Fibroblast of lung (primary cell): ENCODE results near the gene CAMTA1. TPM values are rescaled to one million over a fixed set of nuclear protein-coding genes. Genes with fewer than 3 reads are reported as not detected.

ENCODE experiments used
- DNase-seq, 2 donors: peaks; one replicate each; pipeline versions ENCODE4 v3.0.0 to v3.0.0-alpha.2; 2010; ENCODE audit warnings: low read depth in 2 of 2
- H2AFZ ChIP-seq: 2 replicates; pipeline ENCODE4 v1.5.1; 2012; ENCODE audit warnings: low read length, control low read depth, inconsistent platforms
- H3K27ac ChIP-seq: 2 replicates; pipeline ENCODE4 v1.5.1; 2011; ENCODE audit warnings: low read length, control low read depth; ENCODE audit not compliant: insufficient read depth
- H3K27me3 ChIP-seq: 2 replicates; pipeline ENCODE4 v1.5.1; 2011; ENCODE audit warnings: mild to moderate bottlenecking, low read length; ENCODE audit not compliant: control insufficient read depth, insufficient read depth
- H3K36me3 ChIP-seq: 2 replicates; pipeline ENCODE4 v1.5.1; 2011; ENCODE audit warnings: low read length; ENCODE audit not compliant: control insufficient read depth, insufficient read depth
- H3K4me1 ChIP-seq: 2 replicates; pipeline ENCODE4 v1.5.1; 2011; ENCODE audit warnings: low read length; ENCODE audit not compliant: control insufficient read depth, insufficient read depth; ENCODE audit errors: extremely low read depth
- H3K4me2 ChIP-seq: 2 replicates; pipeline ENCODE4 v1.5.1; 2011; ENCODE audit warnings: low read length, control low read depth; ENCODE audit not compliant: insufficient read depth; ENCODE audit errors: extremely low read depth
- H3K4me3 ChIP-seq, 4 experiments: fragments of 200-600 bp in 1 of 4; sonication (generic) in 1 of 4; replicated peaks in 1 of 4; 2 replicates each; pipeline ENCODE4 v1.5.1; 2011 to 2016; ENCODE audit warnings: low read length in 4 of 4, low read depth in 3 of 4, mild to moderate bottlenecking in 3 of 4, control low read depth in 2 of 4, inconsistent platforms in 1 of 4, mixed read lengths in 1 of 4; ENCODE audit not compliant: insufficient read depth in 1 of 4; ENCODE audit errors: control extremely low read depth in 1 of 4
- H3K79me2 ChIP-seq: 2 replicates; pipeline ENCODE4 v1.5.1; 2012; ENCODE audit warnings: mild to moderate bottlenecking, low read length, inconsistent platforms; ENCODE audit not compliant: control insufficient read depth, insufficient read depth
- H3K9ac ChIP-seq: 2 replicates; pipeline ENCODE4 v1.5.1; 2011; ENCODE audit warnings: mild to moderate bottlenecking, low read length, control low read depth; ENCODE audit not compliant: insufficient read depth
- H3K9me3 ChIP-seq: 2 replicates; pipeline ENCODE4 v1.5.1; 2012; ENCODE audit warnings: low read depth, low read length; ENCODE audit not compliant: control insufficient read depth, insufficient read depth
- H4K20me1 ChIP-seq: 2 replicates; pipeline ENCODE4 v1.5.1; 2011; ENCODE audit warnings: low read length; ENCODE audit not compliant: control insufficient read depth, insufficient read depth; ENCODE audit errors: extremely low read depth
- CTCF ChIP-seq, 2 donors: IDR thresholded peaks in 1 of 2; conservative IDR thresholded peaks in 1 of 2; 1 replicate in 1 of 2; 2 replicates in 1 of 2; pipeline ENCODE4 v1.5.1; 2011 to 2012; ENCODE audit warnings: low read length in 2 of 2, control low read depth in 1 of 2, inconsistent platforms in 1 of 2, low read depth in 1 of 2, mild to moderate bottlenecking in 1 of 2
- EZH2 ChIP-seq: IDR thresholded peaks from 2 replicates; pipeline ENCODE4 v1.5.1; 2012; ENCODE audit warnings: low read length, control low read depth, mild to moderate bottlenecking; ENCODE audit errors: missing control alignments
- polyA plus RNA-seq, 2 donors: library from polyadenylated mRNA; depleted of rRNA in 1 of 2; stranded (reverse) in 1 of 2; unstranded in 1 of 2; fragments of >200 nt; gene quantifications; 2 replicates each; pipeline ENCODE4 v1.2.1, GENCODE V29; 2011 to 2012; ENCODE audit warnings: missing spikeins in 1 of 2
- total RNA-seq: library from RNA; depleted of rRNA; stranded (reverse); fragments of >200 nt; gene quantifications from 2 replicates; pipeline ENCODE4 v1.2.1, GENCODE V29; 2014

The CAMTA1 gene
- total and polyA plus RNA-seq, 2 donors (not counting 1 experiment from before 2014, with no cell fraction given): 47.6 to 86.0 TPM

GRCh38 chr1:7255303-7256058 is 470.2 kb downstream of the CAMTA1 start:
- Histone ChIP-seq H3K4me3 (no peak overlapping the region), H3K36me3 (no peaks in the 10 kb centered on the region), H4K20me1 (no peaks in the 10 kb centered on the region), H3K4me2 (no peak overlapping the region), H3K9ac (no peak overlapping the region), H3K79me2 (no peaks in the 10 kb centered on the region), H3K27me3 (no peaks in the 10 kb centered on the region), H3K9me3 (no peaks in the 10 kb centered on the region), H3K4me1 (peaks cover 5% of the 10 kb centered on the region), H2AFZ (peak overlapping the region; percentile 1), H3K27ac (no peak overlapping the region)
- peak; percentile 38 to 66 for DNase-seq
- no peak for TF ChIP-seq CTCF (conservative IDR thresholded peaks at IDR 0.05 in 1 of 2, IDR thresholded peaks at IDR 0.05 in 1 of 2; ENCODE audit: low read depth in 1 of 2, low read length in 2 of 2)
- TF ChIP-seq EZH2: no peak

- H4K20me1 ChIP-seq: no peaks in the 10 kb centered on the region
Measured at GRCh38 chr1:7256526-7256925, 471.3 kb downstream of the CAMTA1 start.

GRCh38 chr1:7257225-7257624 is 472.0 kb downstream of the CAMTA1 start:
- Histone ChIP-seq H3K27me3 (no peaks in the 10 kb centered on the region), H3K27ac (no peak overlapping the region), H3K4me2 (no peak overlapping the region), H3K4me1 (peaks cover 5% of the 10 kb centered on the region), H3K79me2 (no peaks in the 10 kb centered on the region), H4K20me1 (no peaks in the 10 kb centered on the region), H3K36me3 (no peaks in the 10 kb centered on the region), H3K9ac (no peak overlapping the region), H2AFZ (no peak overlapping the region), H3K4me3 (no peak overlapping the region), H3K9me3 (no peaks in the 10 kb centered on the region)
- DNase-seq: no peak
- TF ChIP-seq CTCF (conservative IDR thresholded peaks at IDR 0.05 in 1 of 2, IDR thresholded peaks at IDR 0.05 in 1 of 2; ENCODE audit: low read depth in 1 of 2, low read length in 2 of 2) (no peak), EZH2 (no peak)

More at GRCh38 chr1:7256526-7256925, 471.3 kb downstream of the CAMTA1 start:
- Histone ChIP-seq H3K9me3 (no peaks in the 10 kb centered on the region), H3K36me3 (no peaks in the 10 kb centered on the region), H3K27me3 (no peaks in the 10 kb centered on the region), H3K4me1 (peaks cover 5% of the 10 kb centered on the region), H3K27ac (no peak overlapping the region), H3K4me3 (no peak overlapping the region), H3K9ac (no peak overlapping the region), H2AFZ (no peak overlapping the region), H3K4me2 (no peak overlapping the region), H3K79me2 (no peaks in the 10 kb centered on the region)
- DNase-seq: no peak
- TF ChIP-seq CTCF (conservative IDR thresholded peaks at IDR 0.05 in 1 of 2, IDR thresholded peaks at IDR 0.05 in 1 of 2; ENCODE audit: low read depth in 1 of 2, low read length in 2 of 2) (no peak), EZH2 (no peak)
